RCC 7860 (cell line): Measurements from ENCODE around the gene SPIN1.
A peak's percentile ranks its signal among the peaks of the same experiment; 100 is the strongest.
"Not testable (repeated sequence)": the region's sequence is repeated elsewhere in the genome, so short reads cannot be mapped to it uniquely, and the experiment has no call there.

Experiments
- DNase-seq: peaks from one replicate; pipeline ENCODE4 v3.0.0-alpha.2; 2015; ENCODE audit warnings: low spot score
- FAIRE-seq: peaks from 2 replicates; lab custom pipeline; 2012; peaks lifted over from hg19 to GRCh38; lab: Jason Lieb, UNC

SPIN1 gene

DNA sequence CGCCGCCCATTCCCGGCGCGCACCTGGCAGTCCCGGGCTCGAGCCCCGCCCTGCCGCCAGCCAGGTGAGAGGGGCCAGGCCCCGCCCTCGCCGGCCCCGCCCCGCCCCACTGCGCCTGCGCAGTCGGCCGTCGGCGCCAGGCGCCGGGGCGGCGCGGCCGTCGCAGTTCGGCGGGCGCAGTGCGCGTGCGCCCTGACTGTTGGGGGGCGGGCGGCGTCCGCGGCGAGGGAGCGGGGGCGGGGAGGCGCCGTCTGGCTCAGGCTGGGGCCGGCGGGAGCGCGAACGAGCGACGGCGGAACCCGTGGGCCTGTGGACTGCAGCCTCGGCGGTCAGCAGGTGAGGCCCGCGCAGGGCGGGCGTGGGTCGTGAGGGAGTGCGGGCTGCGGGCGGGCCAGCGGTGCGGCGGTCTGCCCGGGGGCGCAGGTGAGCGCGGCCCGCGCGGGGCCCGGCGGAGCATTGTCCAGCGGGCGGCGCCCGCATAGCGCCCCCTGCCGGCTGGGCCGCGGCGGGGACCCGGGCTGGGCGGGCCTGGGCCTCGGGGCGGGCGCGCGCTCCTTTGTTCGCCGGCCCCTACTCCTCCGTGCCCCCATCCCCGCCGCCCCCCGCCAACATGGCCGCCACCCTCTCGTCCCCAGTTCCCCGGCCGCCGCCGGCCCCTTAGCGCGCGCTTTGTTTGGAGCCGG is at the start of gene SPIN1:
Gene SPIN1, plus strand, starts transcription at position 242 of the 683 bp plus-strand sequence. CDS start 38,096 bp downstream, outside the sequence.
- no peak for FAIRE-seq

DNA sequence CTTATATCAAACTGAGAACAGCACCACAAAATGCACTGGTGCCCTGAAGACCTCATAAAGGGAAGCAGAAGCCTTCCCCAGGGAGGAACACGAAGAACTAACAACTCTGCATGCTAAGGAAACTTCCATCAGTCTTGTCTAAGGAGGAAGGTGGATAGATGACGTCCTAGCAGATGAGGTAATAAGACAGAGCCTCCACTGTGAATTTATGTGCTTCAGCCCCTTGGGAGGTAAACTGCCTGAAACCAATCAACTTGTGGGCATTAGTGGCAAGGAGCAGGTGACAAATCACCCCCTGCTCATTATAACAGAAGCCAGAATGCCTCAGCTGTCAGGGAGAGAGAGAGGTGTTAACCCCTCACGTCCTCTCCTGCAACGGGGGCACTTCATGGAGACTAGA is 48.9 kb upstream of the SPIN1 start:
- DNase-seq = no peak
- FAIRE-seq = no peak

More for the DNA sequence above, at the start of gene SPIN1:
- peak; percentile 57 for DNase-seq

DNA sequence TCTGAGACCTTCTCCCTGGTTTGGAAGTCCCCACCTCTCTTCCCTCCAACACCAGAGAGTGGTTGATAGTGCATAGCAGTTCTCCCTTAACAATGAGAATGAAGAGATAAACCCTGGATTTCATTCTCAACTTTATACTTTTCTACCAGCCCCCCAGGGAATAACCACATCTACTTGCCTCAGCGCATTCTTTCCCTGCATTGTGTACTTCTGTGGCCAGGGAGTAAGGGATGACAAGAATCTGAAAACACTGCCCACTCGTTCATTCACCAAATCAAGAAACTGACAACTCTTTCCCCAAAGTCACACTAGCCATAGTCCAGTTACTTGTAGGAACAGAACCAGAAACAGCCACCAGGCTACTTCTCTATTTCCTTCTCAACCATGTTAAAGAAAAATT is 46.0 kb upstream of the SPIN1 start:
- FAIRE-seq = no peak
- no peak for DNase-seq

DNA sequence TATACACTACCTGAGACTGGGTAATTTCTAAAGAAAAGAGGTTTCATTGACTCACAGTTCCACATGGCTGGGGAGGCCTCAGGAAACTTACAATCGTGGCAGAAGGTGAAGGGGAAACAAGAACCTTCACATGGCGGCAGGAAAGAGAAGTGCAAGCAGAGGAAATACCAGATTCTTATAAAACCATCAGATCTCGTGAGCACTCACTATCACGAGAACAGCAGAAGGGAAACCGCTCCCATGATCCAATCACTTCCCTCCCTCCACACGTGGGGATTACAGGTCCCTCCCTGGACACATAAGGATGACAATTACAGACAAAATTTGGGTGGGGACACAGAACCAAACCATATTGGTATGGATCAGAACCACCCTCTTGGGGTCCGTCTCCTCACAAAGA is 44.2 kb upstream of the SPIN1 start:
- FAIRE-seq (no peak), DNase-seq (no peak)

DNA sequence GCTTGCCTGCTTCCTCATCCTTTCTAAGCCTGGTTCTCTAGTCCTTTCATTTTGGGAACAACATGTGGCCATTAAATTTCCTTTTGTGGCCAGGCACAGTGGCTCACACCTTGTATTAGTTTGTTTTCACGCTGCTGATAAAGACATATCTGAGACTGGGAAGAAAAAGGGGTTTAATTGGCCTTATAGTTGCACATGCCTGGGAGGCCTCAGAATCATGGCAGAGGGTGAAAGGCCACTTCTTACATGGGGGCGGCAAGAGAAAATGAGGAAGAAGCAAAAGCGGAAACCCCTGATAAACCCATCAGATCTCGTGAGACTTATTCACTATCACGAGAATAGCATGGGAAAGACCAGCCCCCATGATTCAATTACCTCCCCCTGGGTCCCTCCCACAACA is 37.9 kb upstream of the SPIN1 start:
- FAIRE-seq, DNase-seq: not testable (repeated sequence)

DNA sequence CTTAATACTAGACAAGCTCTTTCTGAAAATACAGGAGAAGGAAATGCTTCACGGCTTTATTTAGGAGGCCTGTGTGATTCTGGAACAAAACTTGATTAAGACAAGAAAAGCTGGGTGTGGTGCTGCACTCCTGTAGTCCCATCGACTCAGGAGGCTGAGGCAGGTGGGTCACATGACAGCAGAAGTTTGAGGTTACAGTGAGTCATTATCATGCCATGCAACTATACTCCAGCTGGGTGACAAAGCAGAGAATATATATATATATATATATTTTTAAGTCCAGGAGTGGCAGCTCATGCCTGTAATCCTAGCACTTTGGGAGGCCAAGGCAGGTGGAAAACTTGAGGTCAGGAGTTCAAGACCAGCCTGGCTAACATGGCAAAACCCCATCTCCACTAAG is 33.1 kb upstream of the SPIN1 start:
- peak; percentile 65 for DNase-seq
- FAIRE-seq = peak; percentile 15

DNA sequence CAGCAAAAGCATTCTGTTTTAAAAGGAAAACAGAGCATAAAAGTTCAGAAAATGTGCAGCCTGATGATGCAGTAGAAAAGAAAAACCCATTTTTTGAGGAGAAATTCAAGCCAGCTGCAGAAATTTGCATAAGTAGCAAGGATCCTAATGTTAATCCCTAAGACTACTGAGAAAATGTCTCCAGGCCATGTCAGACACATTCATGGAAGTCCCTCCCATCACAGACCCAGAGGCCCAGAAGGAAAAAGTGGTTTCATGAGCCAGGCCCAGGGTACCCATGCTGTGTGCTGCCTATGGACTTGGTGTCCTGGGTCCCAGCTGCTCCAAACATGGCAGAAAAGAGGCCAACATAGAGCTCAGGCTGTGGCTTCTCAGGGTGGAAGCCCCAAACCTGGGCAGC is 31.0 kb upstream of the SPIN1 start:
- not testable (repeated sequence) for FAIRE-seq, DNase-seq

DNA sequence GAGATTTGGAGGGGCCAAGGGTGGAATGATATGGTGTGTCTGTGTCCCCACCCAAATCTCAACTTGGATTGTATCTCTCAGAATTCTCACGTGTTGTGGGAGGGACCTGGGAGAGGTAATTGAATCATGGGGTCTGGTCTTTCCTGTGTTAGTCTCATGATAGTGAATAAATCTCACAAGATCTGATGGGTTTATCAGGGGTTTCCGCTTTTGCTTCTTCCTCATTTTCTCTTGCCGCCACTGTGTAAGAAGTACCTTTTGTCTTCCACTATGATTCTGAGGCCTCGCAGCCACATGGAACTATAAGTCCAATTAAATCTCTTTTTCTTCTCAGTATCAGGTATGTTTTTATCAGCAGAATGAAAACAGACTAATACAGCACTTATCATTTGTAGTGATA is 29.5 kb upstream of the SPIN1 start:
- FAIRE-seq (no peak), DNase-seq (no peak)

DNA sequence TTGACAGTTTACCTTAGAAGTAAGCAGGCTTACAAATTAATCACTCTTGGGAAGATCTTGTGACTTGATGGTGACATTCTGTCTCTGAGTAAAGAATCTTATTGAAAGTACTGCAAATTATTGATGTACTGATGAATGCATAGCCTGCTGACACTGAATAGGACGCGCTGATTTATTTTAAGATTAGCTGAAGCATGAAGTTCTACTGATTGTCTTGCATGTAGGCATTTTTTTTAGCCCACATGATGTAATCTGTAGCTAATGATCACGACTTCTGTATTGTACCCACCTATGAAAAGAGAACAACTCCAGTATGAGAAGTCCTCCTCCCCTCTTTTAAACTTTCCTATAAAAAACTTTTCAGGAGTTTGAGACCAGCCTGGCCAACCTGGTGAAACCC is 28.3 kb upstream of the SPIN1 start:
- DNase-seq (no peak), FAIRE-seq (no peak)

DNA sequence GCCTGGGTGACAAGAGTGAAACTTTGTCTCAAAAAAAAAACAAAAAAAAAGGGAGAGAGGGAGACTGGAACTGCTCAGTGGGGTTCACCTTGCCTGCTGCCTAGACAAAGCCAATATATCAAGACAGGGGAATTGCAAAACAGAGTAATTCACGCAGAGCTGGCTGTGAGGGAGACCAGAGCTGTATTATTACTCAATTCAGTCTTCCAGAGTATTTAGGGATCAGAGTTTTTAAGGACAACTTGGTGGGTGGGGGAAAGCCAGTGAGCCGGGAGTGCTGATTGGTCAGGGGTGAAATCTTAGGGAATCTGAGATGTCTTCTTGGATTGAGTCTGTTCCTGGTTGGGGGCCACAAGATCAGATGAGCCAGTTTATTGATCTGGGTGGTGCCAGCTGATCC is 25.6 kb upstream of the SPIN1 start:
- DNase-seq = no peak
- FAIRE-seq = no peak

DNA sequence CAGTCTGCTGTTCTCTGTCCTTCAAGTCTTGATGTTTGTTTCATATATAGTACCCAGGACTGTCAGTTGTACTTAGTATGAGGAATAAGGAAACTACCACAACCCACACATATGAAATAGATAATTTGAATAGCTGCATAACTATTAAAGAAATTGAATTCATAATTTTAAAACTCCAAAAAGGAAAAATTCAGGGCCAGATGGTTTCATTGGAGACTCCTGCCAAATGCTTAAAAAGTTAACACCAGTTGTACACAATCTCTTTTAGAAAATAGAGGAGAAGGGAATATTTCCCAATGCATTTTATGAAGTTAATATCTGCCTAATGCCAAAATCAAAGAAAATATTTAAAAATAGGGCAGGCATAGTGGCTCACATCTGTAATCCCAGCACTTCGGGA is 24.6 kb upstream of the SPIN1 start:
- DNase-seq (no peak), FAIRE-seq (no peak)

DNA sequence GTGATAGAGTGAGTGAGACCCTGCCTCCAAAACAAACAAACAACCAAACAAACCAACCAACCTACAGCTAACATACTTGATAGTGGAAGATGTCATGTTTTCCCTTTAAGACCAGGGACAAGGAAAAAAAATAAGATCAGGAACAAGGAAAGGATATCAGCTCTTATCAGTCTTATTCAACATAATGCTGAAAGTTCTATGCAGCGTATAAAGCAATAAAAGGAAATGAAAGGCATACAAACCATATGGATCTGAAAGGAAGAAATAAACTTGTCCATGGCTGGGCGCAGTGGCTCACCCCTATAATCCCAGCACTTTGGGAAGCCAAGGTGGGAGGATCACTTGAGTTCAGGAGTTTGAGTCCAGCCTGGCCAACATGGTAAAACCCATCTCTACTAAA is 23.5 kb upstream of the SPIN1 start:
- FAIRE-seq = no peak

DNA sequence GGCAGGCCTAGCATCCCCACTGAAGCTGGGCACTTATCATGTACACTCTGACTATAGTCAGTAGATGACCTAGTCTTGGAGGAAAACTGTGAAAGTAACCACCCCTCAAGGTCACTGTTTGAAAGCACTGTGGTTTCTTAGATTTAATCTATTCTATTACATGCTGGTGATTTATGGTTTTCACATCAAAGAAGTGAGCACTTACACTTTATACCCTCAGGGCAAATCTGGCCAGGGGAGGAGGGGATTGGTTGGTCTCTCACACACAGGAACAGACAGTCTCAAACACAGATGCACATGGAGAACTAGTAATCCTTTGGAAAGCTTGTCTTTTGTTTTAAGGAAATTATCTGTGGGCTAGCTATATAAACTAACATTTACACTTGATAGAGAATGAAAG is 17.9 kb upstream of the SPIN1 start:
- DNase-seq (no peak), FAIRE-seq (no peak)

More for the DNA sequence above, 23.5 kb upstream of the SPIN1 start:
- DNase-seq = no peak

DNA sequence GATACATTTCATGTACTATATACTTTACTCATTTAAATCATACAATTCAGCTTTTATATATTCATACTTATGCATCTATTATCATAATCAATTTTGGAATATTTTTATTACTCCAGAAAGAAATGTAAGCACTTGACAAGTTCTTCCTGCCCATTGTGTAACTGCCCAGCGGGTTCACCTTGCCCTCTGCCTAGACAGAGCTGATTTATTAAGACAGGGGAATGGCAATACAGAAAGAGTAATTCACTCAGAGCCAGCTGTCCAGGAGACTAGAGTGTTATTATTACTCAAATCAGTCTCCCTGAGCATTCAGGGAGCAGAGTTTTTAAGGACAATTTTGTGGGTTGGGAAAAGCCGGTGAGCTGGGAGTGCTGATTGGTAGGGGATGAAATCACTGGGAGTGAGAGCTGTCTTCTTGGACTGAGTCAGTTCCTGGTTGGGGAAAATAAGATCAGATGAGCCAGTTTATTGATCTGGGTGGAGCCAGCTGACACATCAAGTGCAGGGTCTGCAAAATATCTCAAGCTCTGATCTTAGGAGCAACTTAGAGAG is 16.1 kb upstream of the SPIN1 start:
- FAIRE-seq (no peak), DNase-seq (no peak)

DNA sequence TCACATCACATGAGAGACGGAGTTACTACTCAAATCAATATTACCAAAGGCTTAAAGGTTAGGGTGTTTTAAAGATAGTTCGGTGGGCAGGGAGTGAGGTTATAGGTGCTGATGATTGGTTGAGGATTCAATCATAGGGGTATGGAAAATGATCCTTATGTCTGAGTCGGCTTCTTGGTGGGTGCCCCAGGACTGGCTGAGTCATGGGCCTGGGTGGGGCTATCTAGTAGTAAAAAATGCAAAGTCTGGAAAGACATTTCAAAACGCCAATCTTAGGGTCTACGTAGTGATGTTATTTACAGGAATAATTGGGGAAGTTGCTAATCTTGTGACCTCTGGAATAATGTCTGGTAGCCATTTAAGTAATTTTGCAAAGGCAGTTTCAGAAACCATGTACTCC is 15.2 kb upstream of the SPIN1 start:
- DNase-seq (no peak), FAIRE-seq (no peak)

DNA sequence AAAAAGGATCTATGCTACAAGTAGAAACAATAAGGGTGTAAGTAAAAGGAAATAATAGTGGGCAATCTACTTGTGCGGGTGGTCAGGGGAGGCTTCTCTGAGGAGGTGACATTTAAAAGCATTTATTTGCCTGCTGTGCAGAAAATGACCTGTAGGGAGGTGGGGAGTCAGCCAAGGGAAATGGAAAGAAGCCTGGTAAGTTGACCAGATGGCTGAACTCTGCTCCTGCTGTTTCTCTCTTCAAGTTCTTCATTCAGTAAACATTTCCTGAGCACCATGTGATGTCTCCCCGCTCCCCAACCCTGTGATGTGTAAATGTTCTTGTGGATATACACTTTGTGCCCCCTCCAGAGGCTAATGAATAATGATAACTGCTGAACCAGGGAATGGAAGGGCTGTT is 9.9 kb upstream of the SPIN1 start:
- FAIRE-seq (no peak), DNase-seq (no peak)

DNA sequence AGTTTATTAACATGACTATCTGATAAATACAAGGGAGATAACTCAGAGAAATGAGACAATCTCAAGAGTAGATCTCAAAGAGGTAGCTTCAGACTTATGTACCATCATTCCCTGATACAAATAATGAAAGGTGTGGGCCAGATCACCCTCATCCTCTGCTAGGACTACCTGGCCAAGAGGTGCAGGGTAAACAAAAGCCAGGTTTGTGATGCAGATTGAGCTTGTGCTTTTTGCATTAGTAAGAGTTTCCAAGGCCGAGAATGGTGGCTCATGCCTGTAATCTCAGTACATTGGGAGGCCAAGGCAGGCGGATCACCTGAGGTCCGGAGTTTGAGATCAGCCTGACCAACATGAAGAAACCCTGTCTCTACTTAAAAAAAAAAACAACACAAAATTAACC is 8.9 kb upstream of the SPIN1 start:
- DNase-seq (no peak), FAIRE-seq (no peak)

DNA sequence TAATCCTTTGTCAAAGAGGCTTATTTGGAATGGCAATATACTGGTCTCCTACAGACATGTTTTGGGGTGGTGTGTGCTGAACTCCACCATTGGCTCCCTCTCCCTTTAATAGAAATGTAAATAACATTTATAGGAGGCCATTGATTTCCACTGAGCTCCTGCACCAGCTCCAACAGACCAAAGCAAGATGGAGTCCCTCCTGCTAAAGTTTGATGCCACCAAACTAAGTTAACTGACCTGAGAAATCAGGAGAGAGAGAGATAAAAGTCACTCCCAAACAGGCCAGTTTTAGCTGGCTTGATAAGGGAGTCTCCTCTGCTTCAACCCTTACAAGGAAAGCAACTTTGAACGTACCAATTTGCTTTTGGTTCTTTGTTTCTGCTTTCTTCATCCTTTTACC is 8.1 kb upstream of the SPIN1 start:
- DNase-seq = no peak
- FAIRE-seq = no peak

DNA sequence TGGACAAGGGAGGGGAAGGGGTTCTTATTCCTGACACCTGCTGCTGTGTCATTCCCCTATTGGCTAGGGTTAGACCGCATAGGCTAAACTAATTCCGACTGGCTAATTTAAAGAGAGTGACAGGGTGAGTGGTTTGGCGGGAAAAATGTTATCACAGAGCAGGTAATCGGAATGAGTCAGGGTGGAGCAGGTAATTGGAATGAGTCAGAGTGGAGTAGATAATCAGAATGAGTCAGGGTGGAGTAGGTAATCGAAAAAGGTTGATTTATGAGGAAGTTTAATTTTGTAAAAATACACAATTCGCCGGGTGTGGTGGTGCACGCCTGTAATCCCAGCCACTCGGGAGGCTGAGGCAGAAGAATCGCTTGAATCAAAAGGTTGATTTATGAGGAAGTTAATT is 6.9 kb upstream of the SPIN1 start:
- FAIRE-seq, DNase-seq: not testable (repeated sequence)

DNA sequence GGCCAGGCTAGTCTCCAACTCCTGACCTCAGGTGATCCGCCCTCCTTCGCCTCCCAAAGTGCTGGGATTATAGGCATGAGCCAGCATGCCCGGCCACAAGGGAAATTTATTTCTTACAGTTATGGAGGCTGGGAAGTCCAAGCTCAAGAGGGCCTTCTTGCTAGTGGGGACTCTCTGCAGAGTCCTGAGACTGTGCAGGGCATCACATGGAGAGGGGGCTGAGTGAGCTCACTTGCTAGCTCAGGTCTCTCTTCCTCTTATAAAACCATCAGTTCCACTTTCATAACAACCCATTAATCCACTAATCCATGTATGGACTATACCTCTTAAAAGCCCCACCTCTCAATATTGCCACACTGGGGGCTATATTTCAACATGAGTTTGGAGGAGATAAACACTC is 5.1 kb upstream of the SPIN1 start:
- FAIRE-seq (no peak), DNase-seq (no peak)

DNA sequence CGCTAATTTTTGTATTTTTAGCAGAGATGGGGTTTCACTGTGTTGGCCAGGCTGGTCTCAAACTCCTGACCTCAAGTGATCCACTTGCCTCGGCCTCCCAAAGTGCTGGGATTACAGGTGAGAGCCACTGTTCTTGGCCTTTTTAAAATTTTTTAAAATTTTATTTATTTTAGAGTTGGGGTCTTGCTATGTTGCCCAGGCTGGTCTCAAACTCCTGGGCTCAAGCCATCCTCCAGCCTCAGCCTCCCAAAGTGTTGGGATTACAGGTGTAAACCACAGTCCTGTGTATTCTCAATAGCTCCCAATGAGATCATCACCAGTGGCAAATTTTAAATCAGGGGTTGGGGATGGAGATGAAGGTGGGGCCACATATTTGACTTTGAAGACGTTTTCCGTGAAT is 2.1 kb upstream of the SPIN1 start:
- DNase-seq, FAIRE-seq: not testable (repeated sequence)

DNA sequence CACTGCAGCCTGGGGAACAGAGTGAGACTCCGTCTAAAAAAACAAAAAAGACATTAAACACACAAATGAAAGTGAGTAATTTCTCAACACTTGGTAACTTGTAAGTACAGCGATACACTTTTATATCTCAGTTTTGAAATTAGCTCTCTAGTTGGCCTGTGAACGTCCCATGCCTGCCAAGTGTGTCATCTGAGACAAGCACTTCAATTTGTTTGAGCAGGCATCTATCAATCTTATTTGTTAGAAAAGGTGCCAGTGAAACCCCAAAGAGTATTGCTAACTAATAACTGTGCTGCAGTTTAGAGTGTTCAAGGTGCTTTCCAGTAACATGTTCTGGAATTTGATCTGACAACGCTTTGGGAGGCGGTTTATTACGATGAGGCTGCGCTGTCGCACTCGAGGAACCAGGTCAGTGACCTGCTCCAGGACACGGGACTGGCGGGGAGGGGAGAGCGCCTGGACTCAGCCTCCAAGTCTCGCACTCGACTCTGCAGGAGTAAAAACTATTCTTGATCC is 1.1 kb upstream of the SPIN1 start:
- no peak for FAIRE-seq
- DNase-seq = peak; percentile 9
